AG09319 (cell line): ENCODE data around the gene TBC1D23.

ENCODE experiments used
- DNase-seq: peaks from one replicate; pipeline ENCODE4 v3.0.0-alpha.2; 2010; ENCODE audit warnings: low read depth; ENCODE audit errors: extremely low read depth
- TF ChIP-seq, protein P1 (sequence below): IDR thresholded peaks from 2 replicates; pipeline ENCODE4 v1.5.1; 2011; ENCODE audit warnings: low read depth, mild to moderate bottlenecking, inconsistent platforms, low read length, moderate library complexity

Gene TBC1D23

DNA sequence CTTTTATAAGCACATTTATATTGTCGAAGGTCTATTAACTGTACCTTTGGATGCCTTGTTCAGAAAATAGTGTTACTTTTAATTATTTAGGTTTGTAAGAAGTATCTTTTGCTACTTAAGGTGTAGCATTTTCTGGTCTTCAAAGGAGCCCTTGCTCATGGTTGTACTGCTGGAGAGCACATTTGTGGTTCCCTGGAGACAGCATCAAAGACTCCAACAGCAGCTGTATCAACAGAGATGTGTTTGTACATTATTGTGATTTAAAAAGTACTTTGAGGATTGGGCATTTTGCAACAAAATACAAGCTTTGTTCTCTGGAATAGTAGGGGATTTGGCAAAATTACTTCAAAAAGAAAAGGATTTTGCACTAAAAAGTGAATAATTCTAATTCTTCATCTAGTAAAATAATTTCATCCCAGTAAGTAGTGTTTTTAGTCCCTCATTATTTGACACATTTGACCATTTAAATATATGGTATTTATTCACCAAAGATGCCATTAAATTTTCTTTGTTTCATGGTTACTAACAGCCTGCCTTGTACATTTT lies 16.5 kb downstream of the TBC1D23 start:
- TF ChIP-seq, protein P1, sequence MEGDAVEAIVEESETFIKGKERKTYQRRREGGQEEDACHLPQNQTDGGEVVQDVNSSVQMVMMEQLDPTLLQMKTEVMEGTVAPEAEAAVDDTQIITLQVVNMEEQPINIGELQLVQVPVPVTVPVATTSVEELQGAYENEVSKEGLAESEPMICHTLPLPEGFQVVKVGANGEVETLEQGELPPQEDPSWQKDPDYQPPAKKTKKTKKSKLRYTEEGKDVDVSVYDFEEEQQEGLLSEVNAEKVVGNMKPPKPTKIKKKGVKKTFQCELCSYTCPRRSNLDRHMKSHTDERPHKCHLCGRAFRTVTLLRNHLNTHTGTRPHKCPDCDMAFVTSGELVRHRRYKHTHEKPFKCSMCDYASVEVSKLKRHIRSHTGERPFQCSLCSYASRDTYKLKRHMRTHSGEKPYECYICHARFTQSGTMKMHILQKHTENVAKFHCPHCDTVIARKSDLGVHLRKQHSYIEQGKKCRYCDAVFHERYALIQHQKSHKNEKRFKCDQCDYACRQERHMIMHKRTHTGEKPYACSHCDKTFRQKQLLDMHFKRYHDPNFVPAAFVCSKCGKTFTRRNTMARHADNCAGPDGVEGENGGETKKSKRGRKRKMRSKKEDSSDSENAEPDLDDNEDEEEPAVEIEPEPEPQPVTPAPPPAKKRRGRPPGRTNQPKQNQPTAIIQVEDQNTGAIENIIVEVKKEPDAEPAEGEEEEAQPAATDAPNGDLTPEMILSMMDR = no peak
- DNase-seq = no peak

DNA sequence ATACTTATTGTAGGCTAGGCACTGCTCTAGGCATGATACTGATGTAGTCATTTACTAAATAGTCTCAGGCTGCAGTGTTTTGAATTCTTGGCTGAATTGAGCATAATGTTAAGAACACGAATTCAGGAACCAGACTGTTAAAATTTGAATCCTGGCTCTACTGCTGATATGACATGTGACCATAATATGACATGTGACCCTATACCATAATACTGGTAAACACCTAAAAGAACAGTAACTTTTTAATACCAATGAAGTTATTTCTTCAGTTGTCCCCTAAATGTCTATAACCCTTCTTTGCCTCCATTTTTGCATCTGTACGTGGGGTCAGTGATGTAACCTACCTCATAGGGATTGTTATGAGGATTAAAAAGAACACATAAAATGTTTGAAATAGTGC lies 18.1 kb downstream of the TBC1D23 start:
- TF ChIP-seq, protein P1 = no peak
- DNase-seq = no peak

DNA sequence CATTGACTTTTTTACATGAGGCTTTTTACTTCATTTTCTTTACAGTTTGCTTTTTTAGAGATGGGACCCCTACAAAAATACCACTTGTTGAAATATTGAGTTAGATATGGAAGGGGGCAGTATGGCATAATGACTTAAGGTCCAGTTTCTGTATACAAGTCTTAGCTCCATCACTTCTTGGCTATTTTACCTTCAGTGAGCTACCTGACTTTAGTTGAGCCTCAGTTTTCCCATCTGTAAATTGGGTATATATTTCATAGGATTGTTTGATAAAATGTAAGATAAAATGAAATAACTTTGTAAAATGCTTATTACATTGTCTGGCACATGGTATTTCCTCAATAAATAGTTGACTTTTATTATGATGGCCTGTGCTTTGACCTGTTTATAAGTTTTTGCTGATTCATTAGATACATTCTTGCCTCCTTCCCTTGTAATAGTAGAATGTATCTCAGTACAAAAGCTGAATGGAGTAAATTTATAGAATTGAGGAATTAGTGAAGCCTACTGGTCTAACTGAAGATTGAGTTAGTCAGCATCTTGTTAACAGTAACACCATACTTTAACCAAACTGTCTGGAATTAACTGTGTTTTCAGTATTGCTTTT lies 27.6 kb downstream of the TBC1D23 start:
- TF ChIP-seq, protein P1 = no peak
- no peak for DNase-seq

DNA sequence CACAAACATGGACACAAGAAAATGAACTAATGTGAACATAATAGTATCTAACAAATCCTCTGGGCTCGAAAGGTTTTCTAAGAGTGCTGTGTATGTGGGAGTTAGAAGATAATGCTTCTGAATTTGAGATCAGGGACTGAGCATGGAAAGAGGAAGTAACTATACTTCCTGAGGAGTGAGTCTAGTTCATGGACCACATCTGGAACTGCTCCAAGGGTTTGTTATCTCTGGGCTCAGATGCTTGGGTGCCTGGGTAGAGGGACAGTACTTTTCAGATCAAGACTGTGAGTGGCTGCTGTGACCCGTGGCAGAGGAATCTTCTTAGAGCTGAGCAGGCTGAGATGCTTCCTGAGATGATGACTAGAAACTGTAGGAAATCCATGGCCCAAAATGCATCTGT lies 28.5 kb downstream of the TBC1D23 start:
- no peak for DNase-seq
- TF ChIP-seq, protein P1 = no peak

GRCh38 chr3:100295089-100295488 lies 34.3 kb downstream of the TBC1D23 start:
- DNase-seq = no peak
- TF ChIP-seq, protein P1 = no peak

- no peak for DNase-seq
- TF ChIP-seq, protein P1 = no peak
Measured at GRCh38 chr3:100297784-100298183, 37.0 kb downstream of the TBC1D23 start.

DNA sequence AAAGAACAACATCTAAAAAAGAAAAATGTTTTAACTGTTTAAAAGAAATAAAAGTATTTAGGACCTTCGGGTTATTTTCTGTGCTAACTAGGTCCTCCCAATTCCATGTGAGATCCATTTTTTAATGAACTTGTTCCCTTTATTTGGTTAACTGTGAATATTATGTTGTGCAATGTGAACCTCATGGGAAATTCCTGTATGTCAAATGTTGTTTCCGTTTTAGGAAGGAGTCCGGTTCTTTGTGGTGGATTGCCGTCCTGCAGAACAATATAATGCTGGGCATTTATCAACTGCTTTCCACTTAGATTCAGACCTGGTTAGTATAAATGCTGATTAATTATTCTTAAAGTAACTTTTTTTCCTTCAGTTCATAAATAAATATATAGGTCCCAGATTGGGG lies 38.2 kb downstream of the TBC1D23 start:
- no peak for DNase-seq
- TF ChIP-seq, protein P1 = no peak
